Measurements from ENCODE around the gene KCNK5.

Gene KCNK5

GRCh38 chr6:39215640-39216158 lies 13.6 kb downstream of the KCNK5 start:
- DNase-seq (ENCODE audit: low spot score) = no peak

GRCh38 chr6:39214846-39215639 lies 14.2 kb downstream of the KCNK5 start:
- DNase-seq (ENCODE audit: low spot score) = no peak

GRCh38 chr6:39214120-39214813 lies 15.0 kb downstream of the KCNK5 start:
- DNase-seq (ENCODE audit: low spot score) = no peak

GRCh38 chr6:39213195-39213920 lies 15.9 kb downstream of the KCNK5 start:
- no peak for DNase-seq (ENCODE audit: low spot score)

GRCh38 chr6:39211183-39211582 lies 18.1 kb downstream of the KCNK5 start:
- DNase-seq (ENCODE audit: low spot score) = no peak

- DNase-seq (ENCODE audit: low spot score) = no peak
Measured at GRCh38 chr6:39210450-39210849, 18.8 kb downstream of the KCNK5 start.

GRCh38 chr6:39209911-39210310 lies 19.4 kb downstream of the KCNK5 start:
- DNase-seq (ENCODE audit: low spot score) = no peak

- DNase-seq (ENCODE audit: low spot score) = no peak
Measured at GRCh38 chr6:39209360-39209811, 19.9 kb downstream of the KCNK5 start.

- no peak for DNase-seq (ENCODE audit: low spot score)
Measured at GRCh38 chr6:39208223-39208739, 21.0 kb downstream of the KCNK5 start.

- no peak for DNase-seq (ENCODE audit: low spot score)
Measured at GRCh38 chr6:39207416-39208222, 21.7 kb downstream of the KCNK5 start.

GRCh38 chr6:39206250-39206721 lies 23.0 kb downstream of the KCNK5 start:
- no peak for DNase-seq (ENCODE audit: low spot score)

GRCh38 chr6:39204646-39205244 lies 24.5 kb downstream of the KCNK5 start:
- no peak for DNase-seq (ENCODE audit: low spot score)

- DNase-seq (ENCODE audit: low spot score) = no peak
Measured at GRCh38 chr6:39204160-39204495, 25.1 kb downstream of the KCNK5 start.

GRCh38 chr6:39203436-39204159 lies 25.7 kb downstream of the KCNK5 start:
- no peak for DNase-seq (ENCODE audit: low spot score)

- no peak for DNase-seq (ENCODE audit: low spot score)
Measured at GRCh38 chr6:39202166-39202565, 27.1 kb downstream of the KCNK5 start.

- no peak for DNase-seq (ENCODE audit: low spot score)
Measured at GRCh38 chr6:39200498-39201020, 28.7 kb downstream of the KCNK5 start.

GRCh38 chr6:39199976-39200375 lies 29.3 kb downstream of the KCNK5 start:
- DNase-seq (ENCODE audit: low spot score) = no peak

- DNase-seq (ENCODE audit: low spot score) = no peak
Measured at GRCh38 chr6:39199231-39199940, 29.9 kb downstream of the KCNK5 start.

- DNase-seq (ENCODE audit: low spot score) = no peak
Measured at GRCh38 chr6:39198528-39198927, 30.7 kb downstream of the KCNK5 start.

All from RKO (cell line).